ENCODE measurements around the gene MEIS1.

Gene MEIS1

DNA sequence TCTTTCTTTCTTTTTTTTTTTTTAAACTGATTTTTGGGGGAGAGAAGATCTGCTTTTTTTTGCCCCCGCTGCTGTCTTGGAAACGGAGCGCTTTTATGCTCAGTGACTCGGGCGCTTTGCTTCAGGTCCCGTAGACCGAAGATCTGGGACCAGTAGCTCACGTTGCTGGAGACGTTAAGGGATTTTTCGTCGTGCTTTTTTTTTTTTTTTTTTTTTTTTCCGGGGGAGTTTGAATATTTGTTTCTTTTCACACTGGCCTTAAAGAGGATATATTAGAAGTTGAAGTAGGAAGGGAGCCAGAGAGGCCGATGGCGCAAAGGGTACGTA is 587 bp downstream of the MEIS1 start:
- no peak for DNase-seq (ENCODE audit: low spot score)
- TF ChIP-seq, protein P1, sequence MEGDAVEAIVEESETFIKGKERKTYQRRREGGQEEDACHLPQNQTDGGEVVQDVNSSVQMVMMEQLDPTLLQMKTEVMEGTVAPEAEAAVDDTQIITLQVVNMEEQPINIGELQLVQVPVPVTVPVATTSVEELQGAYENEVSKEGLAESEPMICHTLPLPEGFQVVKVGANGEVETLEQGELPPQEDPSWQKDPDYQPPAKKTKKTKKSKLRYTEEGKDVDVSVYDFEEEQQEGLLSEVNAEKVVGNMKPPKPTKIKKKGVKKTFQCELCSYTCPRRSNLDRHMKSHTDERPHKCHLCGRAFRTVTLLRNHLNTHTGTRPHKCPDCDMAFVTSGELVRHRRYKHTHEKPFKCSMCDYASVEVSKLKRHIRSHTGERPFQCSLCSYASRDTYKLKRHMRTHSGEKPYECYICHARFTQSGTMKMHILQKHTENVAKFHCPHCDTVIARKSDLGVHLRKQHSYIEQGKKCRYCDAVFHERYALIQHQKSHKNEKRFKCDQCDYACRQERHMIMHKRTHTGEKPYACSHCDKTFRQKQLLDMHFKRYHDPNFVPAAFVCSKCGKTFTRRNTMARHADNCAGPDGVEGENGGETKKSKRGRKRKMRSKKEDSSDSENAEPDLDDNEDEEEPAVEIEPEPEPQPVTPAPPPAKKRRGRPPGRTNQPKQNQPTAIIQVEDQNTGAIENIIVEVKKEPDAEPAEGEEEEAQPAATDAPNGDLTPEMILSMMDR (IDR thresholded peaks at IDR 0.05; ENCODE audit: extremely low read depth, insufficient read depth, missing control alignments): no peak
- in situ Hi-C loops (cut with MboI; ENCODE audit: low pct_unique_long_range_greater_than_20kb, low sequenced_read_pairs, unreplicated experiment): loop anchor here (25.0 kb wide), 1 partner anchor 152 kb away; no protein-coding TSS in a partner anchor

DNA sequence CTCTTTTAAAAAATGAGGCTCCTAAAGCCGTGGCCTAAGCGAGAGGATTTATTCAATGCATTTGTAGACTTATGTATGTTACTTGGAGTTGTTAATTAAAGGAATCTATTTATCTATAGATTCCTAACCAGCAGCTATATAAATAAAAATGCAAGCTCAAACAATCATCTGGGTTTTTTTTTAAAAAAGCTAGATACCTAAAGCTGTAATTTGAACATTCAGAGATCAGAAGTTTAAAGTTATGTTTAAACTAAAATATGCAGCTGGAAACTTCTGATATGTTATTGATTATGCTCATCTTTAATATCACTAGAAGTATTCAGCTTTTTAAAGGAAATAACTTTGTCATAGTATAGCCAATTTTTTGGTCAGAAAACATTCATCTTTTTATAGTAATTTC is 1.0 kb downstream of the MEIS1 start:
- in situ Hi-C loops (cut with MboI; ENCODE audit: low pct_unique_long_range_greater_than_20kb, low sequenced_read_pairs, unreplicated experiment): loop anchor here (25.0 kb wide), 1 partner anchor 151 kb away; no protein-coding TSS in a partner anchor
- TF ChIP-seq, protein P1 (IDR thresholded peaks at IDR 0.05; ENCODE audit: extremely low read depth, insufficient read depth, missing control alignments): no peak
- no peak for DNase-seq (ENCODE audit: low spot score)

DNA sequence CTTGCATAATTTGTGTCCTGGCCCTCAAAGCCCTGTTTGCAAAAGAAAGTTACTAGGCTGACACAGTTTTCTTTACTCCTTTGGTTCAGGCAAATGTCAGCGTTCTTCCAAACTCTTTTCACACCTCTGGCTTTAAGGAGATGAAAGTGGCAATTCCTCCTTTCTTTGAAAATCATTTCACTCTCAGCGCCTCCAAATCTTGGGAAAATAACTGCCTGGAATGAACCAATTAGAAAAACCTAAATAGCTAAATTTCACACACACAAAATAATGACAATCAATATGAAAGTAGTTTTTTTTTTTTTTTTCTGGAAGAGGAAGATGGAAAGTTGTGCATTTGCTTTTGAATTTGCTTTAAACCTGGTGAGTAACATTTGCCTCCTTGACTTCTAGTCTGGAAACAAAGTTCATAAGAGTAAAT is 1.7 kb downstream of the MEIS1 start:
- TF ChIP-seq, protein P1 (IDR thresholded peaks at IDR 0.05; ENCODE audit: extremely low read depth, insufficient read depth, missing control alignments): no peak
- in situ Hi-C loops (cut with MboI; ENCODE audit: low pct_unique_long_range_greater_than_20kb, low sequenced_read_pairs, unreplicated experiment): loop anchor here (25.0 kb wide), 1 partner anchor 151 kb away; no protein-coding TSS in a partner anchor
- no peak for DNase-seq (ENCODE audit: low spot score)

DNA sequence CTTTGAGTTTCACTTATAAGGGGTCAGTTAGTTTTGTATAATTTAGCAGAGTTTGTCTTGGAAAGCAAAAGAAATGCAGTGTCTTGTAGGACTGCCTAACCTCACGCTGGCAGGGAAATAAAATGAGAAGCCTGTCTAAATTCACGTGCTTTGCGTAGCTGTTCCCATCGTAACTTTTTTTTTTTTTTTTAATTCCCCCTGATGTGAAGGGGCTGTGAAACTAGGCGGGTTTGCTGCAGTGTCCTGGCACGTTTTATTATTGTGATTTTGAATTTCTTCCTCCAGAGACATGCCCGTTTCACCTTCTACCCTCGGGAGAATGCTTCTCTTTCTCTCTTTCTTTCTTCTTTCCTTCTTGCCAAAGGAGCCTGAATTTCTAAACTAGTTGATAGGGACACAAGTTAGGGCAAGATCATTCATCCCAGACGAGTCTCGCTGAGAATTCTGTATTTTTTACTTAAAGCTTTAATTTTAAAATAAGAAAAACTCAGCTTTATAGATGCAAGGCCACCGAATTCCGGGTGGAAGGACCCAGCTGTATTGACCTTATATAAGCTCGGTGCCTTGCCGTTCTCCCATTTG is 2.3 kb downstream of the MEIS1 start:
- TF ChIP-seq, protein P1 (IDR thresholded peaks at IDR 0.05; ENCODE audit: extremely low read depth, insufficient read depth, missing control alignments): no peak
- DNase-seq (ENCODE audit: low spot score): no peak
- in situ Hi-C loops (cut with MboI; ENCODE audit: low pct_unique_long_range_greater_than_20kb, low sequenced_read_pairs, unreplicated experiment): loop anchor here (25.0 kb wide), 1 partner anchor 150 kb away; no protein-coding TSS in a partner anchor

DNA sequence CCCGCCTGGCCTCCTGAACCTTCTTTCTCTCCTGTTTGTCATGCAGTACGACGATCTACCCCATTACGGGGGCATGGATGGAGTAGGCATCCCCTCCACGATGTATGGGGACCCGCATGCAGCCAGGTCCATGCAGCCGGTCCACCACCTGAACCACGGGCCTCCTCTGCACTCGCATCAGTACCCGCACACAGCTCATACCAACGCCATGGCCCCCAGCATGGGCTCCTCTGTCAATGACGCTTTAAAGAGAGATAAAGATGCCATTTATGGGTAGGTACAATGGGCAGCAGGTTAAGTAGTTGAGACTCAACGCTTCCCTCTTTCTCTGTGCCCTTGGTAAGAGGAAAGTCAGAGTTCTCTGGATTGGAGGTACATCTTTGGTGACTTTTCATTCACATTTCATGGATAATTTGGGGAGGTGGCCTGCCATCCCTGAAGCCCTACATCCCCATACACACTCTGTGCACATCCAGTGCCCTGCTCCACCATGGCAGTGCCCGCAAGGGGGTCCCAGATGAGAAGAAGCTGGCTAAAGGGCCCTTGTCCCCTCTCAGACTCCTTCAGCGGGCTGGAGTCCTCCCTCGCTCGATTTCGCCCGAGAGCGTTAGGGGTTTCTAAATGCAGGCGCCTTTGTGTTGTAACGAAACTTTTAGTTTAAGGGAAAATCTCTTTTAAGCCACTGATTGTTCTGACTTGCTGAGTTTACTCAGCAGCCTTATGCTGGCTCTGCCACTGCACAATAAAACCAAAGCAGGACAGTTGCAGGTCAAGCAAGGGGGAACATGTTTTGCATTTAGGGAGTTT is 3.0 kb downstream of the MEIS1 start:
- TF ChIP-seq, protein P1 (IDR thresholded peaks at IDR 0.05; ENCODE audit: extremely low read depth, insufficient read depth, missing control alignments): no peak
- in situ Hi-C loops (cut with MboI; ENCODE audit: low pct_unique_long_range_greater_than_20kb, low sequenced_read_pairs, unreplicated experiment): loop anchor here (25.0 kb wide), 1 partner anchor 149 kb away; no protein-coding TSS in a partner anchor
- DNase-seq (ENCODE audit: low spot score): no peak

DNA sequence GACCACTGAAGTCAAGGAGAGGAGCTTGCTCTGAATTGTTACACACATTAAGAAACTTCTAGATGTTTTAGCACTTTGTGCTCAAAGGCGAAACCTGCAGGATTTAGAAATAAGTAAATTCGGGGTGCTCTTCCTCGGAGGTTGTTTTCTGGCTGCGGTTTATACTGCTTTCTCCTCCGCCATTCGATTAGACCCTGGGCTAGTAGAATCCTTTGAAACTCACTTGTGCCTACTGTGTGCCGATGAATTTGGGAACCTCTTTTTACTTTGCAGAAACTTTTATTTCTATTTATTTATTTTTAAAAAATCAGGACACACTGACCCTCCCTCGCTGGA is 3.5 kb downstream of the MEIS1 start:
- TF ChIP-seq, protein P1 (IDR thresholded peaks at IDR 0.05; ENCODE audit: extremely low read depth, insufficient read depth, missing control alignments): no peak
- in situ Hi-C loops (cut with MboI; ENCODE audit: low pct_unique_long_range_greater_than_20kb, low sequenced_read_pairs, unreplicated experiment): loop anchor here (25.0 kb wide), 1 partner anchor 149 kb away; no protein-coding TSS in a partner anchor
- no peak for DNase-seq (ENCODE audit: low spot score)
